ELR (cell line): ENCODE data around the gene IL37.
"Not testable (repeated sequence)": the region's sequence is repeated elsewhere in the genome, so short reads cannot be mapped to it uniquely, and the experiment has no call there.

Experiments
- DNase-seq: peaks from one replicate; pipeline ENCODE4 v3.0.0-alpha.2; 2015; ENCODE audit warnings: low read depth

IL37 gene

GRCh38 chr2:112923237-112923966, 12.4 kb downstream of the IL37 start:
- DNase-seq, result peak; percentile 30

GRCh38 chr2:112923967-112924338, 13.0 kb downstream of the IL37 start:
- no peak for DNase-seq

GRCh38 chr2:112924360-112924759, 13.4 kb downstream of the IL37 start:
- no peak for DNase-seq

GRCh38 chr2:112924821-112925220, 13.9 kb downstream of the IL37 start:
- no peak for DNase-seq

- DNase-seq, result no peak
Observed at GRCh38 chr2:112926707-112927106, 15.7 kb downstream of the IL37 start.

GRCh38 chr2:112927745-112928144, 16.8 kb downstream of the IL37 start:
- DNase-seq, result no peak

GRCh38 chr2:112933261-112933660, 22.3 kb downstream of the IL37 start:
- no peak for DNase-seq

- not testable (repeated sequence) for DNase-seq
Observed at GRCh38 chr2:112934117-112934516, 23.2 kb downstream of the IL37 start.

- DNase-seq, result peak; percentile 52
Observed at GRCh38 chr2:112936927-112937232, 25.9 kb downstream of the IL37 start.

GRCh38 chr2:112938904-112939303, 27.9 kb downstream of the IL37 start:
- peak; percentile 79 for DNase-seq

- DNase-seq, result no peak
Observed at GRCh38 chr2:112939425-112939824, 28.5 kb downstream of the IL37 start.

GRCh38 chr2:112940859-112941625, 30.1 kb downstream of the IL37 start:
- no peak for DNase-seq

GRCh38 chr2:112941753-112942653, 31.0 kb downstream of the IL37 start:
- peak; percentile 86 for DNase-seq

- DNase-seq, result peak; percentile 30
Observed at GRCh38 chr2:112942654-112943002, 31.7 kb downstream of the IL37 start.

- DNase-seq, result no peak
Observed at GRCh38 chr2:112944971-112945370, 34.0 kb downstream of the IL37 start.

GRCh38 chr2:112946086-112946485, 35.1 kb downstream of the IL37 start:
- DNase-seq, result no peak

GRCh38 chr2:112947374-112947773, 36.4 kb downstream of the IL37 start:
- no peak for DNase-seq

- DNase-seq, result no peak
Observed at GRCh38 chr2:112949456-112949855, 38.5 kb downstream of the IL37 start.

- DNase-seq, result no peak
Observed at GRCh38 chr2:112954364-112954763, 43.4 kb downstream of the IL37 start.

- DNase-seq, result peak; percentile 17
Observed at GRCh38 chr2:112957511-112957910, 46.5 kb downstream of the IL37 start.

- peak; percentile 77 for DNase-seq
Observed at GRCh38 chr2:112958428-112959108, 47.6 kb downstream of the IL37 start.
